ENCODE measurements around the gene SORCS2.

SORCS2 gene

GRCh38 chr4:7425591-7426468 lies 233.5 kb downstream of the SORCS2 start:
- Histone ChIP-seq H3K4me3 (ENCODE audit: low read depth, low read length) (no peak overlapping the region), H3K27me3 (ENCODE audit: control insufficient read depth, insufficient read depth, low read length) (no peaks in the 10 kb centered on the region), H3K9ac (ENCODE audit: low read depth, low read length) (no peak overlapping the region), H3K36me3 (ENCODE audit: control insufficient read depth, insufficient read depth, low read length) (no peaks in the 10 kb centered on the region), H3K9me3 (ENCODE audit: control insufficient read depth, insufficient read depth, low read length) (no peaks in the 10 kb centered on the region), H3K27ac (ENCODE audit: low read depth, low read length) (no peak overlapping the region), H3K4me1 (ENCODE audit: control insufficient read depth, insufficient read depth, low read length) (peaks cover 25% of the 10 kb centered on the region)

- H3K27ac ChIP-seq (ENCODE audit: low read depth, low read length), result no peak overlapping the region
- no peak overlapping the region for H3K4me3 ChIP-seq (ENCODE audit: low read depth, low read length)
- peaks cover 28% of the 10 kb centered on the region for H3K4me1 ChIP-seq (ENCODE audit: control insufficient read depth, insufficient read depth, low read length)
- no peaks in the 10 kb centered on the region for H3K27me3 ChIP-seq (ENCODE audit: control insufficient read depth, insufficient read depth, low read length)
- H3K36me3 ChIP-seq (ENCODE audit: control insufficient read depth, insufficient read depth, low read length), result no peaks in the 10 kb centered on the region
- no peak overlapping the region for H3K9ac ChIP-seq (ENCODE audit: low read depth, low read length)
- no peaks in the 10 kb centered on the region for H3K9me3 ChIP-seq (ENCODE audit: control insufficient read depth, insufficient read depth, low read length)
Measured at GRCh38 chr4:7426525-7427171, 234.3 kb downstream of the SORCS2 start.

GRCh38 chr4:7427361-7427760 lies 235.0 kb downstream of the SORCS2 start:
- Histone ChIP-seq H3K4me3 (ENCODE audit: low read depth, low read length) (no peak overlapping the region), H3K36me3 (ENCODE audit: control insufficient read depth, insufficient read depth, low read length) (no peaks in the 10 kb centered on the region), H3K9me3 (ENCODE audit: control insufficient read depth, insufficient read depth, low read length) (no peaks in the 10 kb centered on the region), H3K27ac (ENCODE audit: low read depth, low read length) (no peak overlapping the region), H3K9ac (ENCODE audit: low read depth, low read length) (no peak overlapping the region), H3K27me3 (ENCODE audit: control insufficient read depth, insufficient read depth, low read length) (no peaks in the 10 kb centered on the region), H3K4me1 (ENCODE audit: control insufficient read depth, insufficient read depth, low read length) (peaks cover 28% of the 10 kb centered on the region)

- H3K9ac ChIP-seq (ENCODE audit: low read depth, low read length), result no peak overlapping the region
Measured at GRCh38 chr4:7427831-7428260, 235.5 kb downstream of the SORCS2 start.

GRCh38 chr4:7428261-7429068 lies 236.1 kb downstream of the SORCS2 start:
- H3K27ac ChIP-seq (ENCODE audit: low read depth, low read length), result no peak overlapping the region
- H3K4me3 ChIP-seq (ENCODE audit: low read depth, low read length), result no peak overlapping the region
- peaks cover 28% of the 10 kb centered on the region for H3K4me1 ChIP-seq (ENCODE audit: control insufficient read depth, insufficient read depth, low read length)
- no peaks in the 10 kb centered on the region for H3K36me3 ChIP-seq (ENCODE audit: control insufficient read depth, insufficient read depth, low read length)
- no peaks in the 10 kb centered on the region for H3K9me3 ChIP-seq (ENCODE audit: control insufficient read depth, insufficient read depth, low read length)
- no peaks in the 10 kb centered on the region for H3K27me3 ChIP-seq (ENCODE audit: control insufficient read depth, insufficient read depth, low read length)
- no peak overlapping the region for H3K9ac ChIP-seq (ENCODE audit: low read depth, low read length)

More at GRCh38 chr4:7427831-7428260, 235.5 kb downstream of the SORCS2 start:
- H3K27me3 ChIP-seq (ENCODE audit: control insufficient read depth, insufficient read depth, low read length), result no peaks in the 10 kb centered on the region
- no peaks in the 10 kb centered on the region for H3K9me3 ChIP-seq (ENCODE audit: control insufficient read depth, insufficient read depth, low read length)
- peaks cover 28% of the 10 kb centered on the region for H3K4me1 ChIP-seq (ENCODE audit: control insufficient read depth, insufficient read depth, low read length)
- no peak overlapping the region for H3K27ac ChIP-seq (ENCODE audit: low read depth, low read length)
- H3K4me3 ChIP-seq (ENCODE audit: low read depth, low read length), result no peak overlapping the region
- H3K36me3 ChIP-seq (ENCODE audit: control insufficient read depth, insufficient read depth, low read length), result no peaks in the 10 kb centered on the region

- no peaks in the 10 kb centered on the region for H3K27me3 ChIP-seq (ENCODE audit: control insufficient read depth, insufficient read depth, low read length)
- H3K9me3 ChIP-seq (ENCODE audit: control insufficient read depth, insufficient read depth, low read length), result no peaks in the 10 kb centered on the region
- no peak overlapping the region for H3K9ac ChIP-seq (ENCODE audit: low read depth, low read length)
- no peak overlapping the region for H3K27ac ChIP-seq (ENCODE audit: low read depth, low read length)
- H3K36me3 ChIP-seq (ENCODE audit: control insufficient read depth, insufficient read depth, low read length), result no peaks in the 10 kb centered on the region
- H3K4me3 ChIP-seq (ENCODE audit: low read depth, low read length), result no peak overlapping the region
- H3K4me1 ChIP-seq (ENCODE audit: control insufficient read depth, insufficient read depth, low read length), result peaks cover 28% of the 10 kb centered on the region
Measured at GRCh38 chr4:7429069-7429416, 236.7 kb downstream of the SORCS2 start.

GRCh38 chr4:7429601-7430078 lies 237.3 kb downstream of the SORCS2 start:
- no peak overlapping the region for H3K4me3 ChIP-seq (ENCODE audit: low read depth, low read length)
- H3K4me1 ChIP-seq (ENCODE audit: control insufficient read depth, insufficient read depth, low read length), result peaks cover 28% of the 10 kb centered on the region
- H3K27ac ChIP-seq (ENCODE audit: low read depth, low read length), result no peak overlapping the region
- no peaks in the 10 kb centered on the region for H3K36me3 ChIP-seq (ENCODE audit: control insufficient read depth, insufficient read depth, low read length)
- no peak overlapping the region for H3K9ac ChIP-seq (ENCODE audit: low read depth, low read length)
- no peaks in the 10 kb centered on the region for H3K27me3 ChIP-seq (ENCODE audit: control insufficient read depth, insufficient read depth, low read length)
- no peaks in the 10 kb centered on the region for H3K9me3 ChIP-seq (ENCODE audit: control insufficient read depth, insufficient read depth, low read length)

GRCh38 chr4:7430368-7430964 lies 238.1 kb downstream of the SORCS2 start:
- Histone ChIP-seq H3K9me3 (ENCODE audit: control insufficient read depth, insufficient read depth, low read length) (no peaks in the 10 kb centered on the region), H3K27me3 (ENCODE audit: control insufficient read depth, insufficient read depth, low read length) (no peaks in the 10 kb centered on the region), H3K4me1 (ENCODE audit: control insufficient read depth, insufficient read depth, low read length) (peaks cover 28% of the 10 kb centered on the region), H3K4me3 (ENCODE audit: low read depth, low read length) (no peak overlapping the region), H3K36me3 (ENCODE audit: control insufficient read depth, insufficient read depth, low read length) (no peaks in the 10 kb centered on the region), H3K27ac (ENCODE audit: low read depth, low read length) (no peak overlapping the region), H3K9ac (ENCODE audit: low read depth, low read length) (no peak overlapping the region)

GRCh38 chr4:7430965-7431695 lies 238.8 kb downstream of the SORCS2 start:
- peaks cover 28% of the 10 kb centered on the region for H3K4me1 ChIP-seq (ENCODE audit: control insufficient read depth, insufficient read depth, low read length)
- H3K27ac ChIP-seq (ENCODE audit: low read depth, low read length), result no peak overlapping the region
- no peak overlapping the region for H3K9ac ChIP-seq (ENCODE audit: low read depth, low read length)
- H3K27me3 ChIP-seq (ENCODE audit: control insufficient read depth, insufficient read depth, low read length), result no peaks in the 10 kb centered on the region
- no peak overlapping the region for H3K4me3 ChIP-seq (ENCODE audit: low read depth, low read length)
- H3K36me3 ChIP-seq (ENCODE audit: control insufficient read depth, insufficient read depth, low read length), result no peaks in the 10 kb centered on the region
- H3K9me3 ChIP-seq (ENCODE audit: control insufficient read depth, insufficient read depth, low read length), result no peaks in the 10 kb centered on the region

Measured in HUES48 (cell line).